BLaER1 (cell line): ENCODE data around the gene KLF14.
A peak's percentile ranks its signal among the peaks of the same experiment; 100 is the strongest.
"Not testable (repeated sequence)": the region's sequence is repeated elsewhere in the genome, so short reads cannot be mapped to it uniquely, and the experiment has no call there.

ENCODE experiments used
- H3K27ac ChIP-seq: shearing (Covaris generic); formaldehyde crosslinking; 2 replicates; pipeline ENCODE4 v1.8.1; 2022
- H3K27me3 ChIP-seq: shearing (Covaris generic); formaldehyde crosslinking; 2 replicates; pipeline ENCODE4 v1.8.1; 2022
- H3K36me3 ChIP-seq: shearing (Covaris generic); formaldehyde crosslinking; 2 replicates; pipeline ENCODE4 v1.8.1; 2022
- H3K4me1 ChIP-seq: shearing (Covaris generic); formaldehyde crosslinking; 2 replicates; pipeline ENCODE4 v1.8.1; 2022
- H3K4me2 ChIP-seq: shearing (Covaris generic); formaldehyde crosslinking; 2 replicates; pipeline ENCODE4 v1.8.1; 2022
- H3K4me3 ChIP-seq: shearing (Covaris generic); formaldehyde crosslinking; 2 replicates; pipeline ENCODE4 v1.8.1; 2022
- H3K9ac ChIP-seq: shearing (Covaris generic); formaldehyde crosslinking; 2 replicates; pipeline ENCODE4 v1.8.1; 2022
- H3K9me3 ChIP-seq: shearing (Covaris generic); formaldehyde crosslinking; 2 replicates; pipeline ENCODE4 v1.8.1; 2022
- H4K20me1 ChIP-seq: shearing (Covaris generic); formaldehyde crosslinking; 2 replicates; pipeline ENCODE4 v1.8.1; 2022
- Cebpa-rat ChIP-seq: shearing (Covaris generic); IDR thresholded peaks from 2 replicates; pipeline ENCODE4 v1.8.1; 2022

Gene KLF14

GRCh38 chr7:130733931-130734814 lies at the start of gene KLF14:
Gene KLF14 (minus strand): TSS chr7:130734207. CDS start chr7:130734033, 174 bp downstream.
- Histone ChIP-seq H3K36me3 (no peaks in the 10 kb centered on the region), H3K9ac (no peak within 1 kb of the TSS), H3K4me2 (peak within 1 kb of the TSS; percentile 88), H3K27me3 (peaks cover 67% of the 10 kb centered on the region), H3K9me3 (peaks cover 15% of the 10 kb centered on the region), H3K4me1 (peaks cover 14% of the 10 kb centered on the region; the same call in 1 of the 2 replicates), H4K20me1 (peaks cover 23% of the 10 kb centered on the region), H3K27ac (no peak within 1 kb of the TSS), H3K4me3 (peak within 1 kb of the TSS; percentile 65)
- TF ChIP-seq Cebpa-rat = no peak

GRCh38 chr7:130781346-130781745 lies 47.3 kb upstream of the KLF14 start:
- H3K4me1 ChIP-seq = no peaks in the 10 kb centered on the region

DNA sequence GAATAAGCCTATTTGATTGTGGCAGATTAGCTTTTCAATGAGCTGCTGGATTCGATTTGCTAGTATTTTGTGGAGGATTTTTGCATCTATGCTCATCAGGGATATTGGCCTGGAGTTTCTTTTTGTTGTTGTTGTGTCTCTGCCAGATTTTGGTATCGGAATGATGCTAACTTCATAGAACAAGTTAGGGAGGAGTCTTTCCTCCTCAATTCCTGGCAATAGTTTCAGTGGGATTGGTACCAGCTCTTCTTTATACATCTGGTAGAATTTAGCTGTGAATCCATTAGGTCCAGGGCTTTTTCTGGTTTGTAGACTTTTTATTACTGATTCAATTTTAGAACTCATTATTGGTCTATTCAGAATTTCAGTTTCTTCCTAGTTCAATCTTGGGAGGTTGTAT lies 43.4 kb upstream of the KLF14 start:
- Histone ChIP-seq H3K27ac (no peak overlapping the region), H3K4me2 (no peak overlapping the region), H3K27me3 (no peaks in the 10 kb centered on the region), H3K4me3 (no peak overlapping the region), H3K4me1 (no peaks in the 10 kb centered on the region), H3K36me3 (no peaks in the 10 kb centered on the region), H4K20me1 (no peaks in the 10 kb centered on the region), H3K9me3 (peaks cover 7% of the 10 kb centered on the region), H3K9ac (no peak overlapping the region)
- TF ChIP-seq Cebpa-rat = no peak

More at GRCh38 chr7:130781346-130781745, 47.3 kb upstream of the KLF14 start:
- no peaks in the 10 kb centered on the region for H4K20me1 ChIP-seq
- H3K27me3 ChIP-seq = no peaks in the 10 kb centered on the region
- TF ChIP-seq Cebpa-rat = no peak
- no peak overlapping the region for H3K9ac ChIP-seq
- H3K9me3 ChIP-seq = 0 out of 2 replicates have a peak, but pooled peaks cover 4% of the 10 kb centered on the region
- no peak overlapping the region for H3K4me2 ChIP-seq
- H3K4me3 ChIP-seq = no peak overlapping the region
- H3K36me3 ChIP-seq = no peaks in the 10 kb centered on the region
- H3K27ac ChIP-seq = no peak overlapping the region

GRCh38 chr7:130772456-130772855 lies 38.4 kb upstream of the KLF14 start:
- not testable (repeated sequence) for H3K4me2 ChIP-seq, H3K9ac ChIP-seq, H3K4me1 ChIP-seq, H3K36me3 ChIP-seq, H4K20me1 ChIP-seq, H3K27me3 ChIP-seq, H3K27ac ChIP-seq, H3K4me3 ChIP-seq
- H3K9me3 ChIP-seq = peaks cover 18% of the 10 kb centered on the region

- Histone ChIP-seq H3K4me1 (no peaks in the 10 kb centered on the region), H3K9me3 (peaks cover 25% of the 10 kb centered on the region), H3K36me3 (no peaks in the 10 kb centered on the region), H3K4me2 (no peak overlapping the region), H3K27ac (no peak overlapping the region), H4K20me1 (no peaks in the 10 kb centered on the region), H3K9ac (no peak overlapping the region), H3K27me3 (no peaks in the 10 kb centered on the region), H3K4me3 (no peak overlapping the region)
- no peak for TF ChIP-seq Cebpa-rat
Observed at GRCh38 chr7:130768854-130769253, 34.8 kb upstream of the KLF14 start.

- H3K27ac ChIP-seq, H3K4me2 ChIP-seq, H3K4me3 ChIP-seq, H3K9ac ChIP-seq, H3K36me3 ChIP-seq, H4K20me1 ChIP-seq, H3K27me3 ChIP-seq, H3K4me1 ChIP-seq: not testable (repeated sequence)
- peaks cover 19% of the 10 kb centered on the region for H3K9me3 ChIP-seq
Observed at GRCh38 chr7:130764569-130764968, 30.6 kb upstream of the KLF14 start.

DNA sequence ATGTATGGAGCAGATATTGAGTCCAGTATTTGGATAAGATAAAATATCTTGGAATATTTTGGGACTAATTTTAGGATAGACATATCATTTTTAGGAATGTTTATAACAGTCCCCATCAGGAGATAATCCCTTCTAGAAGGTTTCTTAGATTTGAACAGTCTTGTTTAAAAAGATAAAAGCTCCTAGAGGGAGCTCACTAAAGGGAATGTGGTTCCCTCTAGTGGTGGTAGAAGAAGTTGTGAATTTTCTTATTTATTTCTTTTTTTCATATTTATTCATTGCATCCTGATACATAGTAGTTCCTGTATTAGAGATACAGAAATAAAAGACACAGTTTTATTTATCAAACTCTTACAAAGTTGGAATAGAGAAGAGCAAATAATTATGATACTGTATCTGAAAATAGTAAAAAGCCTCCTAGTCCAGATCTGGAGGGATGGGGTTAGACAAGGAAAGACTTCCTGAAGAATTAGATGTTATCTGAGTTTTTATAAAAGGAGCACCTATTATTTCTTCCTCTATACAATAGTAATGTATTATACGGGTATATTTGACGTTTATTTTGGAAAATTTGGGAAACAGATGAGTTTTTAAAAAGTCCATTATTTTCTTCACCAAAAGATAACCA lies 24.5 kb upstream of the KLF14 start:
- Histone ChIP-seq H3K4me3 (no peak overlapping the region), H3K9me3 (no peaks in the 10 kb centered on the region), H3K9ac (no peak overlapping the region), H3K4me1 (no peaks in the 10 kb centered on the region), H4K20me1 (no peaks in the 10 kb centered on the region), H3K27ac (no peak overlapping the region), H3K27me3 (no peaks in the 10 kb centered on the region), H3K4me2 (no peak overlapping the region), H3K36me3 (no peaks in the 10 kb centered on the region)
- no peak for TF ChIP-seq Cebpa-rat

DNA sequence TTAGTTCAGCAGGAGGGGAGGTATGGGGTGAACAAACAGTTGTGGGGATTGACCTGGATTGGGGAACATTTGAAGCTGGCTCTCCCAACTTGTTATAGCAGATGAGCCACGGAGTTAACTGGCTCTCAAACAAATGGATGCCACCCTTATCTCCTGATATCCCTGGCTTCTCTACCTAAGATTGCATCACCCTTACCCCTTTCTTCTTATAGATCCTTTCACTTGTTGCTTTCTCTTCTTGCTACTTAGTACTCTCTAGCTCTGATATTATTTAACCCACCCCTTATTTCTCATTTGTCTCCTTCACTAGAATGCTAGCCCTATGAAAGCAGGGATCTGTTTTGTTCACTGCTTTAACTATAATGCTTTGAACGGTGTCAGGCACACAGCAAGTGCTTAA lies 22.3 kb upstream of the KLF14 start:
- H3K4me2 ChIP-seq = no peak overlapping the region
- no peak overlapping the region for H3K4me3 ChIP-seq
- no peak for TF ChIP-seq Cebpa-rat
- no peak overlapping the region for H3K9ac ChIP-seq
- H4K20me1 ChIP-seq = no peaks in the 10 kb centered on the region
- H3K27me3 ChIP-seq = no peaks in the 10 kb centered on the region
- no peak overlapping the region for H3K27ac ChIP-seq
- no peaks in the 10 kb centered on the region for H3K4me1 ChIP-seq
- H3K9me3 ChIP-seq = no peaks in the 10 kb centered on the region
- H3K36me3 ChIP-seq = no peaks in the 10 kb centered on the region

- no peaks in the 10 kb centered on the region for H3K36me3 ChIP-seq
- no peak overlapping the region for H3K4me3 ChIP-seq
- H4K20me1 ChIP-seq = no peaks in the 10 kb centered on the region
- no peaks in the 10 kb centered on the region for H3K4me1 ChIP-seq
- no peaks in the 10 kb centered on the region for H3K27me3 ChIP-seq
- no peak overlapping the region for H3K9ac ChIP-seq
- no peaks in the 10 kb centered on the region for H3K9me3 ChIP-seq
- no peak overlapping the region for H3K4me2 ChIP-seq
- TF ChIP-seq Cebpa-rat = no peak
- no peak overlapping the region for H3K27ac ChIP-seq
Observed at GRCh38 chr7:130752424-130752823, 18.4 kb upstream of the KLF14 start.

- no peak for TF ChIP-seq Cebpa-rat
- Histone ChIP-seq H3K9me3 (no peaks in the 10 kb centered on the region), H4K20me1 (no peaks in the 10 kb centered on the region), H3K4me2 (no peak overlapping the region), H3K27me3 (no peaks in the 10 kb centered on the region), H3K27ac (no peak overlapping the region), H3K36me3 (no peaks in the 10 kb centered on the region), H3K9ac (no peak overlapping the region), H3K4me1 (no peaks in the 10 kb centered on the region), H3K4me3 (no peak overlapping the region)
Observed at GRCh38 chr7:130750755-130751154, 16.7 kb upstream of the KLF14 start.
